GM18511 (cell line): Measurements from ENCODE around the gene KLHL25.

Source experiments
- ATAC-seq: cut with Tn5 transposase; IDR thresholded peaks from one replicate; pipeline ENCODE4 v1.9.1; 2021; ENCODE audit warnings: mild to moderate bottlenecking, moderate library complexity; ENCODE audit not compliant: unreplicated experiment

Gene KLHL25

GRCh38 chr15:85778107-85778776 lies 16.5 kb downstream of the KLHL25 start:
- ATAC-seq: no peak

- no peak for ATAC-seq
Measured at GRCh38 chr15:85777250-85778106, 17.2 kb downstream of the KLHL25 start.

GRCh38 chr15:85773970-85774369 lies 20.8 kb downstream of the KLHL25 start:
- ATAC-seq: no peak

GRCh38 chr15:85773249-85773648 lies 21.5 kb downstream of the KLHL25 start:
- no peak for ATAC-seq

GRCh38 chr15:85772668-85773067 lies 22.1 kb downstream of the KLHL25 start:
- no peak for ATAC-seq

GRCh38 chr15:85771781-85772445 lies 22.8 kb downstream of the KLHL25 start:
- ATAC-seq: no peak

- ATAC-seq: no peak
Measured at GRCh38 chr15:85771271-85771670, 23.5 kb downstream of the KLHL25 start.

GRCh38 chr15:85770096-85771041 lies 24.4 kb downstream of the KLHL25 start:
- ATAC-seq: no peak

- ATAC-seq: no peak
Measured at GRCh38 chr15:85769182-85769900, 25.4 kb downstream of the KLHL25 start.

GRCh38 chr15:85768595-85769168 lies 26.0 kb downstream of the KLHL25 start:
- ATAC-seq: no peak

GRCh38 chr15:85767785-85768529 lies 26.8 kb downstream of the KLHL25 start:
- no peak for ATAC-seq

- ATAC-seq: no peak
Measured at GRCh38 chr15:85766001-85766831, 28.5 kb downstream of the KLHL25 start.

GRCh38 chr15:85764649-85765277 lies 30.0 kb downstream of the KLHL25 start:
- ATAC-seq: no peak

- ATAC-seq: no peak
Measured at GRCh38 chr15:85763673-85764633, 30.8 kb downstream of the KLHL25 start.

GRCh38 chr15:85763157-85763556 lies 31.6 kb downstream of the KLHL25 start:
- ATAC-seq: no peak

GRCh38 chr15:85762756-85763127 lies 32.0 kb downstream of the KLHL25 start:
- no peak for ATAC-seq
